Tibial nerve (tissue), 4 donors: ENCODE data around the gene HS6ST3. TPM values are rescaled to one million over a fixed set of nuclear protein-coding genes. Genes with fewer than 3 reads are reported as not detected.

Experiments
- DNase-seq, 2 donors: peaks; one replicate each; pipeline ENCODE4 v3.0.0-alpha.2; 2019; ENCODE audit warnings: low spot score in 2 of 2
- H3K27ac ChIP-seq, 4 donors: fragments of 200-600 bp; sonication (generic) in 3 of 4; one replicate each; pipeline ENCODE4 v1.5.1; 2017 to 2019; ENCODE audit warnings: mild to moderate bottlenecking in 1 of 4
- H3K27me3 ChIP-seq, 2 donors: fragments of 200-600 bp; sonication (generic) in 1 of 2; one replicate each; pipeline versions ENCODE4 v1.5.1 to v1.6.0; 2017 to 2019
- H3K36me3 ChIP-seq, 3 donors: fragments of 200-600 bp; sonication (generic); one replicate each; pipeline ENCODE4 v1.5.1; 2018 to 2019
- H3K4me1 ChIP-seq, 4 donors: fragments of 200-600 bp; sonication (generic) in 3 of 4; one replicate each; pipeline ENCODE4 v1.5.1; 2017 to 2019
- H3K4me3 ChIP-seq, 4 donors: fragments of 200-600 bp; sonication (generic) in 3 of 4; one replicate each; pipeline ENCODE4 v1.5.1; 2017 to 2019; ENCODE audit warnings: mild to moderate bottlenecking in 1 of 4, moderate library complexity in 1 of 4
- H3K9me3 ChIP-seq, 4 donors: fragments of 200-600 bp; sonication (generic) in 3 of 4; one replicate each; pipeline ENCODE4 v1.5.1; 2017 to 2019
- CTCF ChIP-seq, 5 experiments: fragments of 200-600 bp in 3 of 5; fragments of 450-650 bp in 2 of 5; sonication (generic) in 3 of 5; IDR thresholded peaks; one replicate each; pipeline ENCODE4 v1.5.1; 2016 to 2019; ENCODE audit warnings: antibody characterized with exemption in 5 of 5, mild to moderate bottlenecking in 3 of 5, moderate library complexity in 2 of 5
- EP300 ChIP-seq, 2 donors: sonication (generic); formaldehyde crosslinking; IDR thresholded peaks; one replicate each; pipeline ENCODE4 v1.6.1; 2017; ENCODE audit warnings: antibody characterized with exemption in 2 of 2, mild to moderate bottlenecking in 1 of 2
- POLR2A ChIP-seq, 2 donors: fragments of 450-650 bp; IDR thresholded peaks; one replicate each; pipeline ENCODE4 v1.6.1; 2017; ENCODE audit warnings: antibody characterized with exemption in 2 of 2, mild to moderate bottlenecking in 2 of 2, moderate library complexity in 2 of 2
- WGBS, 2 donors: methylation state at CpG; one replicate each; pipeline ENCODE4 v1.1.5; 2018; 5-methylcytosine and 5-hydroxymethylcytosine counted together
- total RNA-seq, 4 donors: library from RNA; depleted of rRNA; stranded (reverse); fragments of >200 nt; gene quantifications; one replicate each; pipeline ENCODE4 v1.1.0, GENCODE V29; 2016

The HS6ST3 gene
- total RNA-seq, 4 donors from 2014 or later = 0.21 to 1.1 (median 0.79) TPM

GRCh38 chr13:96662036-96662435 lies 572.1 kb downstream of the HS6ST3 start:
- no peak for DNase-seq

GRCh38 chr13:96667294-96668018 lies 577.5 kb downstream of the HS6ST3 start:
- H3K4me1 ChIP-seq = no peaks in the 10 kb centered on the region

More at GRCh38 chr13:96662036-96662435, 572.1 kb downstream of the HS6ST3 start:
- no peaks in the 10 kb centered on the region for H3K4me1 ChIP-seq
- H3K9me3 ChIP-seq = peaks cover 0 to 24% (median 3%) of the 10 kb centered on the region in 4 donors
- 83 to 86% methylated on average over 3 of the region's 3 CpGs for whole genome bisulfite sequencing, 2 donors
- no peak overlapping the region for H3K4me3 ChIP-seq
- no peaks in the 10 kb centered on the region for H3K36me3 ChIP-seq
- H3K27me3 ChIP-seq = no peaks in the 10 kb centered on the region
- TF ChIP-seq POLR2A (IDR thresholded peaks at IDR 0.05) = no peak
- no peak for TF ChIP-seq CTCF (IDR thresholded peaks at IDR 0.05)
- no peak for TF ChIP-seq EP300 (IDR thresholded peaks at IDR 0.05)
- no peak overlapping the region for H3K27ac ChIP-seq

GRCh38 chr13:96671073-96671472 lies 581.2 kb downstream of the HS6ST3 start:
- Histone ChIP-seq H3K4me1 (no peaks in the 10 kb centered on the region), H3K27ac (no peak overlapping the region), H3K9me3 (no peaks in the 10 kb centered on the region), H3K36me3 (no peaks in the 10 kb centered on the region), H3K27me3 (no peaks in the 10 kb centered on the region), H3K4me3 (no peak overlapping the region)
- no peak for TF ChIP-seq EP300 (IDR thresholded peaks at IDR 0.05)
- no peak for TF ChIP-seq CTCF (IDR thresholded peaks at IDR 0.05)
- TF ChIP-seq POLR2A (IDR thresholded peaks at IDR 0.05) = no peak
- no peak for DNase-seq

More at GRCh38 chr13:96667294-96668018, 577.5 kb downstream of the HS6ST3 start:
- DNase-seq = no peak
- Histone ChIP-seq H3K27ac (no peak overlapping the region), H3K4me3 (no peak overlapping the region), H3K36me3 (no peaks in the 10 kb centered on the region), H3K9me3 (peaks cover 0 to 8% (median 1%) of the 10 kb centered on the region in 4 donors), H3K27me3 (no peaks in the 10 kb centered on the region)
- TF ChIP-seq POLR2A (IDR thresholded peaks at IDR 0.05) = no peak
- no peak for TF ChIP-seq EP300 (IDR thresholded peaks at IDR 0.05)
- TF ChIP-seq CTCF (IDR thresholded peaks at IDR 0.05) = no peak
- 70 to 71% methylated on average over 5 of the region's 5 CpGs for WGBS, 2 donors

GRCh38 chr13:96672016-96672415 lies 582.1 kb downstream of the HS6ST3 start:
- Histone ChIP-seq H3K4me3 (no peak overlapping the region), H3K4me1 (no peaks in the 10 kb centered on the region), H3K27ac (no peak overlapping the region), H3K27me3 (no peaks in the 10 kb centered on the region), H3K36me3 (no peaks in the 10 kb centered on the region), H3K9me3 (no peaks in the 10 kb centered on the region)
- TF ChIP-seq EP300 (IDR thresholded peaks at IDR 0.05) (no peak), POLR2A (IDR thresholded peaks at IDR 0.05) (no peak), CTCF (IDR thresholded peaks at IDR 0.05) (no peak)
- DNase-seq = no peak

- 66 to 78% methylated on average over 3 of the region's 3 CpGs for WGBS, 2 donors
- H3K4me3 ChIP-seq = no peak overlapping the region
- no peak overlapping the region for H3K27ac ChIP-seq
- no peaks in the 10 kb centered on the region for H3K9me3 ChIP-seq
- no peak for DNase-seq
- TF ChIP-seq POLR2A (IDR thresholded peaks at IDR 0.05) (no peak), EP300 (IDR thresholded peaks at IDR 0.05) (no peak), CTCF (IDR thresholded peaks at IDR 0.05) (no peak)
- no peaks in the 10 kb centered on the region for H3K36me3 ChIP-seq
- H3K4me1 ChIP-seq = no peaks in the 10 kb centered on the region
- H3K27me3 ChIP-seq = no peaks in the 10 kb centered on the region
Measured at GRCh38 chr13:96673825-96674224, 583.9 kb downstream of the HS6ST3 start.
